ENCODE results near the gene SLC49A4. TPM values are rescaled to one million over a fixed set of nuclear protein-coding genes. Genes with fewer than 3 reads are reported as not detected.

Gene SLC49A4
- total and polyA plus RNA-seq, 2 of the 8 experiments (the other 6 are each of a cell fraction or from before 2014, with no cell fraction given): 9.5 to 10.2 TPM

GRCh38 chr3:122755491-122755890 is 39.4 kb upstream of the SLC49A4 start (continued):
- TF ChIP-seq RAD21 (IDR thresholded peaks at IDR 0.05 in 1 of 2, conservative IDR thresholded peaks at IDR 0.05 in 1 of 2; ENCODE audit: low read depth in 2 of 2, low read length in 2 of 2): no peak
- no peak for TF ChIP-seq ATF3 (IDR thresholded peaks at IDR 0.05; ENCODE audit: insufficient read depth, low read depth, low read length)
- TF ChIP-seq HDAC2 (IDR thresholded peaks at IDR 0.05; ENCODE audit: borderline replicate concordance in 1 of 2, low read depth in 2 of 2, low read length in 2 of 2): no peak
- no peak for TF ChIP-seq SP1 (IDR thresholded peaks at IDR 0.05; ENCODE audit: low read depth, low read length)

All from H1 (cell line).